CD4-positive, alpha-beta T cell (primary cell): ENCODE results near the gene SDK1. TPM values are rescaled to one million over a fixed set of nuclear protein-coding genes. Genes with fewer than 3 reads are reported as not detected.

ENCODE experiments used
- ATAC-seq: fragments of 200-7000 bp; cut with Tn5 transposase; one replicate; pipeline ENCODE4 v1.10.0; 2022; ENCODE audit warnings: mild to moderate bottlenecking; ENCODE audit not compliant: poor library complexity
- CTCF ChIA-PET: fragments of 350-600 bp; sonication (Branson Sonifier 250); formaldehyde crosslinking; loops from one replicate; lab custom pipeline; 2021; ENCODE audit warnings: antibody characterized with exemption, inconsistent platforms; lab: Charles Lee
- POLR2A ChIA-PET: fragments of 350-600 bp; sonication (Branson Sonifier 250); formaldehyde crosslinking; loops from one replicate; lab custom pipeline; 2021; ENCODE audit warnings: antibody characterized with exemption, inconsistent platforms; lab: Charles Lee
- DNase-seq, 14 experiments: peaks; one replicate each; pipeline ENCODE4 v3.0.0-alpha.2; 2013 to 2020; ENCODE audit warnings: mixed read lengths in 2 of 14
- H3K27ac ChIP-seq, 2 donors: one replicate each; pipeline versions ENCODE4 v1.5.1 to v1.7.0; 2013; ENCODE audit warnings: low read length in 2 of 2, low read depth in 1 of 2, mild to moderate bottlenecking in 1 of 2
- H3K27me3 ChIP-seq, 2 experiments: 1 replicate in 1 of 2; 2 replicates in 1 of 2; pipeline versions ENCODE4 v1.6.1 to v1.7.0; 2013; ENCODE audit warnings: low read length in 2 of 2, control low read depth in 1 of 2, mild to moderate bottlenecking in 1 of 2, moderate library complexity in 1 of 2; ENCODE audit not compliant: insufficient read depth in 2 of 2, control insufficient read depth in 1 of 2
- H3K36me3 ChIP-seq: one replicate; pipeline ENCODE4 v1.6.1; 2013; ENCODE audit warnings: low read length, control low read depth; ENCODE audit not compliant: insufficient read depth
- H3K4me1 ChIP-seq: one replicate; pipeline ENCODE4 v1.6.1; 2013; ENCODE audit warnings: low read length, control low read depth; ENCODE audit not compliant: insufficient read depth
- H3K4me3 ChIP-seq: one replicate; pipeline ENCODE4 v1.5.1; 2013; ENCODE audit warnings: mild to moderate bottlenecking, low read length, moderate library complexity
- H3K9me3 ChIP-seq, 2 experiments: 1 replicate in 1 of 2; 2 replicates in 1 of 2; pipeline versions ENCODE4 v1.6.1 to v1.7.0; 2013; ENCODE audit warnings: low read length in 2 of 2, mild to moderate bottlenecking in 2 of 2, control low read depth in 1 of 2, moderate library complexity in 1 of 2; ENCODE audit not compliant: control insufficient read depth in 1 of 2, insufficient read depth in 1 of 2
- H3K27ac Mint-ChIP-seq: one replicate; pipeline ENCODE4 v1.8.0; 2020; ENCODE audit warnings: mixed read lengths
- H3K27me3 Mint-ChIP-seq: one replicate; pipeline ENCODE4 v1.8.0; 2021; ENCODE audit warnings: mixed read lengths
- H3K36me3 Mint-ChIP-seq: one replicate; pipeline ENCODE4 v1.8.0; 2021; ENCODE audit warnings: low read depth, mixed read lengths
- H3K4me1 Mint-ChIP-seq: one replicate; pipeline ENCODE4 v1.8.0; 2021; ENCODE audit warnings: low read depth, mixed read lengths
- H3K4me3 Mint-ChIP-seq: one replicate; pipeline ENCODE4 v1.8.0; 2020; ENCODE audit warnings: mild to moderate bottlenecking, mixed read lengths
- H3K9me3 Mint-ChIP-seq: one replicate; pipeline ENCODE4 v1.8.0; 2020; ENCODE audit warnings: mixed read lengths
- intact Hi-C, 2 experiments: fragments of 100-400 bp; cut with DNase I in 1 of 2; cut with micrococcal nuclease in 1 of 2; formaldehyde crosslinking; loops; one replicate each; pipeline versions ENCODE4 v1.15.1 to v1.9.0; 2023 to 2025; cut with DNase I, micrococcal nuclease
- total RNA-seq, 174 experiments: library from RNA in 2 of 174; stranded (reverse) in 2 of 174; gene quantifications; one replicate each; pipeline ENCODE4 v1.2.3 and lab custom pipeline; 2021 to 2026
- TF ChIP-seq, protein P1 (sequence below): fragments of 200-600 bp; IDR thresholded peaks from one replicate; pipeline ENCODE4 v1.8.0; 2022; ENCODE audit warnings: antibody characterized with exemption, mild to moderate bottlenecking

The SDK1 gene
- total RNA-seq, 2 experiments from 2014 or later, result 1.1 to 1.3 TPM

DNA sequence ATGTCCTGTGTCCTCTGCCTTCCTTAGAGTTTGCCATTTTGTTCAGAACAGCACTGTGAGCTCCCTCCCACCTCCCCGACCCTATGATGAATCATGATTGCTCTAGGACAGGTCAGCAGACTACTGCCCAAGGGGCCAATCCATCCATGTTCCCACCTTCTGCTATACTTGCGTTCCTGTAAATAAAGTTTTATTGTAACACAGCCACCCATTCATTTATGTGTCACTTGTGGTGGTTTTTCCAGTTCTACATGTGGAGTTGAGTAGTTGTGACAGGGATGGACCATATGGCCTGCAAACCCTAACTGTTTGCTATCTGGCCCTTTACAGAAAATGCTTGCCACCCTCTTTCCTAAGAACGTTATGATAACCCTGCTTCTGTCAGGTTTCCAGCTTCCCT is 387.8 kb downstream of the SDK1 start:
- Histone ChIP-seq H3K4me1 (no peaks in the 10 kb centered on the region), H3K4me3 (no peak overlapping the region), H3K36me3 (no peaks in the 10 kb centered on the region), H3K9me3 (no peaks in the 10 kb centered on the region), H3K27ac (no peak overlapping the region), H3K27me3 (no peaks in the 10 kb centered on the region)
- TF ChIP-seq, protein P1, sequence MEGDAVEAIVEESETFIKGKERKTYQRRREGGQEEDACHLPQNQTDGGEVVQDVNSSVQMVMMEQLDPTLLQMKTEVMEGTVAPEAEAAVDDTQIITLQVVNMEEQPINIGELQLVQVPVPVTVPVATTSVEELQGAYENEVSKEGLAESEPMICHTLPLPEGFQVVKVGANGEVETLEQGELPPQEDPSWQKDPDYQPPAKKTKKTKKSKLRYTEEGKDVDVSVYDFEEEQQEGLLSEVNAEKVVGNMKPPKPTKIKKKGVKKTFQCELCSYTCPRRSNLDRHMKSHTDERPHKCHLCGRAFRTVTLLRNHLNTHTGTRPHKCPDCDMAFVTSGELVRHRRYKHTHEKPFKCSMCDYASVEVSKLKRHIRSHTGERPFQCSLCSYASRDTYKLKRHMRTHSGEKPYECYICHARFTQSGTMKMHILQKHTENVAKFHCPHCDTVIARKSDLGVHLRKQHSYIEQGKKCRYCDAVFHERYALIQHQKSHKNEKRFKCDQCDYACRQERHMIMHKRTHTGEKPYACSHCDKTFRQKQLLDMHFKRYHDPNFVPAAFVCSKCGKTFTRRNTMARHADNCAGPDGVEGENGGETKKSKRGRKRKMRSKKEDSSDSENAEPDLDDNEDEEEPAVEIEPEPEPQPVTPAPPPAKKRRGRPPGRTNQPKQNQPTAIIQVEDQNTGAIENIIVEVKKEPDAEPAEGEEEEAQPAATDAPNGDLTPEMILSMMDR, result no peak
- Mint-ChIP-seq H3K27ac (no peak overlapping the region), H3K4me3 (no peak overlapping the region), H3K36me3 (no peaks in the 10 kb centered on the region), H3K27me3 (no peaks in the 10 kb centered on the region), H3K9me3 (peaks cover 4% of the 10 kb centered on the region), H3K4me1 (no peaks in the 10 kb centered on the region)
- no peak for ATAC-seq
- intact Hi-C loops, result no loop called here
- ChIA-PET POLR2A (no interaction called here), CTCF (no interaction called here)
- no peak for DNase-seq

- ChIA-PET CTCF (no interaction called here), POLR2A (no interaction called here)
- H3K27ac Mint-ChIP-seq, result no peak overlapping the region
- intact Hi-C loops, result no loop called here
- no peak overlapping the region for H3K4me3 Mint-ChIP-seq
- no peak for ATAC-seq
- peaks cover 4% of the 10 kb centered on the region for H3K9me3 Mint-ChIP-seq
- H3K27me3 Mint-ChIP-seq, result no peaks in the 10 kb centered on the region
- Histone ChIP-seq H3K36me3 (no peaks in the 10 kb centered on the region), H3K4me3 (no peak overlapping the region), H3K4me1 (no peaks in the 10 kb centered on the region), H3K27ac (no peak overlapping the region), H3K9me3 (no peaks in the 10 kb centered on the region), H3K27me3 (no peaks in the 10 kb centered on the region)
- no peak for DNase-seq
- TF ChIP-seq, protein P1, result no peak
- no peaks in the 10 kb centered on the region for H3K4me1 Mint-ChIP-seq
- H3K36me3 Mint-ChIP-seq, result no peaks in the 10 kb centered on the region
These were observed 390.6 kb downstream of the SDK1 start for GRCh38 chr7:3691478-3692158.

DNA sequence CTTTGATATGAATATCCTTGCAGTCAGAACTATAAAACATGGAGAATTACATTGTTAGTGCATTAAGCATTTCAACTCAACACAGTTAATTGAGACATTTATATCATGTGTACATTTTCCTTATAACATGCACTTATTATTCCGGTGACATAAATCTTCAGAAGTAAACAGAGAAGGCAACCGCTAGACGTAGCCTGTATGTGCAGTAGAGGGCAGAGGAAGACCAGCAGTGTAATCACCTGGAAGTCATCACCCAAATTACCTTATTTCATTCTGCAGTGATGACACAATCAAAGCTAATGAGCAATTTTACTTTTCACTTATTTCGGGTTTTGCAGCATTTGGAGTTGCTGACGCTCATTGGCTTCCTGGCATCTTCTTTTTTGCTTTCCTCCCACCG is 394.6 kb downstream of the SDK1 start:
- no peaks in the 10 kb centered on the region for H3K4me1 ChIP-seq
- TF ChIP-seq, protein P1, result no peak
- ATAC-seq, result no peak
- H3K4me3 Mint-ChIP-seq, result no peak overlapping the region
- no peaks in the 10 kb centered on the region for H3K9me3 Mint-ChIP-seq
- H3K27ac ChIP-seq, result no peak overlapping the region
- ChIA-PET POLR2A (no interaction called here), CTCF (no interaction called here)
- H3K27ac Mint-ChIP-seq, result no peak overlapping the region
- intact Hi-C loops, result no loop called here
- no peak overlapping the region for H3K4me3 ChIP-seq
- H3K27me3 Mint-ChIP-seq, result no peaks in the 10 kb centered on the region
- no peaks in the 10 kb centered on the region for H3K9me3 ChIP-seq
- no peaks in the 10 kb centered on the region for H3K36me3 ChIP-seq
- H3K27me3 ChIP-seq, result no peaks in the 10 kb centered on the region
- no peaks in the 10 kb centered on the region for H3K36me3 Mint-ChIP-seq
- DNase-seq, result no peak
- H3K4me1 Mint-ChIP-seq, result peaks cover 13% of the 10 kb centered on the region
